AG09309 (cell line): ENCODE data around the gene CMTM2.
A peak's percentile ranks its signal among the peaks of the same experiment; 100 is the strongest.

Source experiments
- DNase-seq: peaks from one replicate; pipeline ENCODE4 v3.0.0-alpha.2; 2010; ENCODE audit warnings: low read depth
- H3K4me3 ChIP-seq: 2 replicates; pipeline ENCODE4 v1.5.1; 2011; ENCODE audit warnings: mild to moderate bottlenecking, low read depth, low read length, moderate library complexity; ENCODE audit not compliant: control insufficient read depth
- TF ChIP-seq, protein P1 (sequence below): IDR thresholded peaks from 2 replicates; pipeline ENCODE4 v1.5.1; 2011; ENCODE audit warnings: mild to moderate bottlenecking, low read depth, low read length, inconsistent platforms; ENCODE audit not compliant: insufficient read depth, control insufficient read depth; ENCODE audit errors: missing control alignments

Gene CMTM2

DNA sequence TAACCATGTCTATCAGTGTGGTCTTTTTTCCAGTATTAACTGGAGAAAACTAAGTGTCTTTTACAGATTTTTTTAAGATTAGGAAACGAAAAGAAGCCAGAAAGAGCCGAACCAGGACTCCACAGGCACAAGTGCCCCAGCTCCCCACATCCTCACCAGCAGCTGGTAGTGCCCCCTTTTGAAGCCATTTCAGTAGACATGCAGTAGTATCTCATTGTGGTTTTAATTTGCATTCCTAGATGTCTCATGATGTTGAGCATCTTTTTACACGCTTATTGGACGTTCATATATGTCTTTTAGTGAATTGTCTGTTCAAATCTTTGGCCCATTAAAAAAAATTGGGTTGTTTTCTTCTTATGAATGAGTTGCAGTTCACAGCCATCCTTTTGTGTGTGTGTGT is 20.5 kb downstream of the CMTM2 start:
- no peak for DNase-seq
- TF ChIP-seq, protein P1, sequence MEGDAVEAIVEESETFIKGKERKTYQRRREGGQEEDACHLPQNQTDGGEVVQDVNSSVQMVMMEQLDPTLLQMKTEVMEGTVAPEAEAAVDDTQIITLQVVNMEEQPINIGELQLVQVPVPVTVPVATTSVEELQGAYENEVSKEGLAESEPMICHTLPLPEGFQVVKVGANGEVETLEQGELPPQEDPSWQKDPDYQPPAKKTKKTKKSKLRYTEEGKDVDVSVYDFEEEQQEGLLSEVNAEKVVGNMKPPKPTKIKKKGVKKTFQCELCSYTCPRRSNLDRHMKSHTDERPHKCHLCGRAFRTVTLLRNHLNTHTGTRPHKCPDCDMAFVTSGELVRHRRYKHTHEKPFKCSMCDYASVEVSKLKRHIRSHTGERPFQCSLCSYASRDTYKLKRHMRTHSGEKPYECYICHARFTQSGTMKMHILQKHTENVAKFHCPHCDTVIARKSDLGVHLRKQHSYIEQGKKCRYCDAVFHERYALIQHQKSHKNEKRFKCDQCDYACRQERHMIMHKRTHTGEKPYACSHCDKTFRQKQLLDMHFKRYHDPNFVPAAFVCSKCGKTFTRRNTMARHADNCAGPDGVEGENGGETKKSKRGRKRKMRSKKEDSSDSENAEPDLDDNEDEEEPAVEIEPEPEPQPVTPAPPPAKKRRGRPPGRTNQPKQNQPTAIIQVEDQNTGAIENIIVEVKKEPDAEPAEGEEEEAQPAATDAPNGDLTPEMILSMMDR: no peak
- no peak overlapping the region for H3K4me3 ChIP-seq

DNA sequence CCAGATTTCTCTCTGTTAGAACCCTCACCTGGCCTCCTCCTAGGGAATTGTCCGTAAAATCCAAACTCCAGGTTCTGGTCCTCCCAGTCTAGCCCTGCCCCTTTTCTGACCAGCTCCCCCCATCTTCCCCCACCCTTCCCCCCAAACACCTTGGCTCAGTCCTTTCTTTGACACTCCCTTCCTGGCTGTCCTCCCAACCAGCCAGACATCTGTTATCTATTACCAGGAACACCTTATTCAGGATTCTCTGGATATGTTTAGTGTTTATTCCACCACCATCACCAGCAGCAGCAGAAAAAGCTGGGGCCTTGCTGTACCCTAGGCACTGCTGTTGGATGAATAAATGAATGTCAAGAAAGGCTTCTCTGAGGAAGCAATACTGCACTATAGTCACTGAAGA is 21.2 kb downstream of the CMTM2 start:
- DNase-seq: no peak
- TF ChIP-seq, protein P1: no peak
- H3K4me3 ChIP-seq: no peak overlapping the region

DNA sequence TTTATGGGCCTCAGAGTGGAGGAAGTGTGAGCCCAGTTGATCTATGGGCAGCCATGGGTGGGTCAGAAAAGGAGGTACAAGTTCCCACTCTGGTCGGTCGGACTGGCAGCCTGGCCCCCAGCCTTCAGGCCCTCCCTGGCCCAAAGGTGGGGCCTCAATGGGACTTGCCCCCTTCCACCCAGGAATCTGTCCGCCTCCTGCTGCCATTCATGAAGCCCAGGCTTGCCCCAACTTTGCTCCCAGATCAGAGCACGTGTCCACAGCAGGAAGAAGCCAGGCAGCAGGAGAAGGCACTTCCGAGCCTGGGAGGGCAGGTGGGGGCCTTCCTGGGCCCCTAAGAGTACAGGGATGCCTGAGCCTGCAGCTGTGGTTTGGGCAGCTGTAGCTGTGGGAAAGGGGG is 22.2 kb downstream of the CMTM2 start:
- no peak for DNase-seq
- H3K4me3 ChIP-seq: no peak overlapping the region
- TF ChIP-seq, protein P1: no peak

- peak overlapping the region; percentile 49 for H3K4me3 ChIP-seq
- DNase-seq: no peak
- TF ChIP-seq, protein P1: no peak
These were observed 24.5 kb downstream of the CMTM2 start for GRCh38 chr16:66603537-66604375.

- no peak for DNase-seq
- TF ChIP-seq, protein P1: peak; percentile 66
- H3K4me3 ChIP-seq: peak within 1 kb of the TSS; percentile 49
These were observed 25.3 kb downstream of the CMTM2 start, which contains the start of gene CMTM3 for GRCh38 chr16:66604376-66605176. Gene CMTM3 (plus strand): TSS chr16:66604704. CDS start chr16:66604806, 102 bp downstream.

- TF ChIP-seq, protein P1: no peak
- no peak for DNase-seq
These were observed 26.1 kb downstream of the CMTM2 start for GRCh38 chr16:66605177-66605978.

More at GRCh38 chr16:66605177-66605978, 26.1 kb downstream of the CMTM2 start:
- peak overlapping the region; percentile 49 for H3K4me3 ChIP-seq
